Measurements from ENCODE around the gene TMPRSS3. TPM values are rescaled to one million over a fixed set of nuclear protein-coding genes. Genes with fewer than 3 reads are reported as not detected.
A peak's percentile ranks its signal among the peaks of the same experiment; 100 is the strongest.

TMPRSS3 gene
- total RNA-seq, 2 donors from 2014 or later, result 9.8 to 68.6 TPM

DNA sequence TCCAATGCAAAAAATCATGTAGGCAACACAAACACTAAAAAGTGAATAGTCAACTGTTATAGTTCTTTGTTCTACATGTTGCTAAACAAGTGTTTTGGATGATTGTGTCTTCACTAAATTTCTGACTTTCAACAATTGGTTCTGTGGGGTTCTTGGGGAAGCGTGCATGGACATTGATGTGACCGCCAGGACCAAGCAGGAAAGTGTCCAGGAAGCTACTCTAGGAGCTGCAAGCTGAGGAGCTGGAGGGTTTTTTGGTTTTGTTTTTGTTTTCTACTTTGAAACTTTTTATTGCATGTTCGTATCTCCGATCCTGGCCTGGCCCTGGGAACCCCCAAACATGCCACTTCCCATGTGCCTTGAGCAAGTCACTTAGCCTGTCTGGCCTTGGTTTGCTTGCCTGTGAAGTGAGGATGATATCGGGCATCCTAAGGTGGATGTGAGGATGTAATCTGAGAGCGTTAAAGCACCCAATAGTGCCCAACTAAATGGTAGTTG, 8.0 kb downstream of the TMPRSS3 start:
- Mint-ChIP-seq H3K36me3 (peaks cover 19 to 73% of the 10 kb centered on the region in 2 donors), H3K9me3 (peaks cover 0 to 5% of the 10 kb centered on the region in 2 donors), H3K27ac (no peak overlapping the region)
- no peak for DNase-seq (ENCODE audit: low spot score in 2 of 2)
- no peak for ATAC-seq

DNA sequence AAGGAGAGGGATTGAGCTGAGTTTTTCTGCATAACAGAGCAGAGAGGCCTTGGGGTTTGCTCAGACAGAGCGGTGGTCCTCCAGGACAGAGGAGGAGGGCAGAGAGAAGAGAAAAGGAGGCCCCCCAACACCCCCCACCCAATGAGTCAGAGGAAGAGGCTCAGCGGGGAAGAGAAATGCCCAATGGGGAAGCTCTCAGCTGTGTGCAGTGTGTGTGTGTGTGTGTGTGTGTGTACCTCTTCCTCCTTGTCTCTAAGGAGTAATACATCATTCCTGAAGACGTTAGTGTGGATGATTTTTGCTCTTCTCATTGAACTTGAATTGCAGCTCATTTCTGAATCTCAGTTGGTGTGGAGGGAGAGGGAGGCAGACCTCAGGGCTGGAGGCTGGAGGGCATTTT, 8.7 kb downstream of the TMPRSS3 start:
- DNase-seq (ENCODE audit: low spot score in 2 of 2), result no peak

DNA sequence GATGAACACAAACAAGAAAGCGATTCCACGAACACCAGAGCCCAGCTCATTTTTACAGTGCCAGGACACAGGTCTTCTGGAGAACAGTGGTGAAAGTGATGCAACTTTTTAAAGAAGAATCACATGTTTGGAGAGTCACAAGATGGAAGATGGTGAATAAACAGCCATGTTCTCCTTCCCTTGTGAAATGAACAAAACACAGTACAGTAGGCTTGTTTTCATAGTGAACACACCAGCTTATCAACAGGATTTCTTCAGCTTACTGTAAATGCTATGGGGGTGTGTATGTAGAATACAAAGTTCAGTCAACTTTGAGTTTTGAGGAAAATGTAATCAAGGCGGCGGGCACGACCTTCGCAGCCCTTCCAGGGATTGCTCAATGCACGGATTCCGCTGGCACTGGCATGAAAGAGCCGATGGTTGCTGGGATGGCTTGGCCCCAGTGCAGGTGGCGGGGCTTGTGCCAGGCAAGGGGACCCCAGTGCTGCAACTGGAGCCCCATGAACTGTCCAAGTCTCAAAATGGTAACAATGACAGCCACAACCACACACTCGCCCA, 9.7 kb downstream of the TMPRSS3 start:
- peaks cover 19 to 75% of the 10 kb centered on the region in 2 donors for H3K36me3 Mint-ChIP-seq
- peaks cover 4 to 10% of the 10 kb centered on the region in 2 donors for H3K9me3 Mint-ChIP-seq
- DNase-seq (ENCODE audit: low spot score in 2 of 2), result no peak
- no peak overlapping the region for H3K27ac Mint-ChIP-seq
- ATAC-seq, result no peak

More for the DNA sequence above, 8.7 kb downstream of the TMPRSS3 start:
- no peak for ATAC-seq
- Mint-ChIP-seq H3K9me3 (peaks cover 0 to 6% of the 10 kb centered on the region in 2 donors), H3K27ac (peak overlapping the region in 1 of 2 donors; percentile 54), H3K36me3 (peaks cover 19 to 75% of the 10 kb centered on the region in 2 donors)

DNA sequence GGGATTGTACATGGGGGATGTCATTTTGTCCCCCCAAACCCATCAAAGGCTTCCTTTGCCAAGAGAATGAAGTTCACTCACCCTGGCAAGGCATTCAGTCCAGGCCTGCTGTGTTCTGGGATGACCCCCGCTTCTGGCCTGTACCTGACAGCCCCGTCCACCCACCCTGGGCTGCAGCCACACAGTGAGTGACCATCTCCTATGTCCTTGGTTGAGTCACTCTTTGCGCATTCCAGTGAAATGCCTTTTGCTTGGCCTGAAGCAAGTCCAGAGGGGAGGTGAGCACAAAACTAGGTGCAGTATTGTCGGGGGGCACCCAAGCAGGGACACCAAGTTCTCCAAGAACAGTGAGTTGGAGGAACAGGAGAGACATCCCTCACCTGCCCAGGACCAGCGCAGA, 10.2 kb downstream of the TMPRSS3 start:
- ATAC-seq (no peak), DNase-seq (ENCODE audit: low spot score in 2 of 2) (no peak)
- peaks cover 14 to 71% of the 10 kb centered on the region in 2 donors for H3K36me3 Mint-ChIP-seq
- no peak overlapping the region for H3K27ac Mint-ChIP-seq
- peaks cover 4 to 10% of the 10 kb centered on the region in 2 donors for H3K9me3 Mint-ChIP-seq

DNA sequence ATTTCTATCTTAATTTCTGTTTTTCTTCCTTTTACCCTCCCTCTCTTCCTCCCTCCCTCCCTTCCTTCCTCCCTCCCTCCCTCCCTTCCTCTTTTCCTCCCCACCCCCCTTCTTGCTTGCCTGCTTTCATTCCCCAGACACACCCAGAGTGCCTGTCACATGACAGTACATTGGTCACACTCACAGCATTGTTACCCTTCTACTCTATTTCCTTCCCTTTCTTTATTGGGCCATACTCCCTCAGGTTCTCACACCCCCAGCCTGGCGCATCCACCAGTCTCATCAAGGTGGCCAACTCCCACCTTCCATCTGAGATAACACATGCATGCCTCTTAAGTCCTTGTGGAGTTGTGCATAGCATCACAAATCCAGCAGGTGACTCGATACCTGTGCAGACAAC, 10.9 kb downstream of the TMPRSS3 start:
- H3K9me3 Mint-ChIP-seq, result peaks cover 4 to 10% of the 10 kb centered on the region in 2 donors
- no peak for DNase-seq (ENCODE audit: low spot score in 2 of 2)
- peaks cover 11 to 67% of the 10 kb centered on the region in 2 donors for H3K36me3 Mint-ChIP-seq
- H3K27ac Mint-ChIP-seq, result peak overlapping the region in 1 of 2 donors; percentile 10
- no peak for ATAC-seq

DNA sequence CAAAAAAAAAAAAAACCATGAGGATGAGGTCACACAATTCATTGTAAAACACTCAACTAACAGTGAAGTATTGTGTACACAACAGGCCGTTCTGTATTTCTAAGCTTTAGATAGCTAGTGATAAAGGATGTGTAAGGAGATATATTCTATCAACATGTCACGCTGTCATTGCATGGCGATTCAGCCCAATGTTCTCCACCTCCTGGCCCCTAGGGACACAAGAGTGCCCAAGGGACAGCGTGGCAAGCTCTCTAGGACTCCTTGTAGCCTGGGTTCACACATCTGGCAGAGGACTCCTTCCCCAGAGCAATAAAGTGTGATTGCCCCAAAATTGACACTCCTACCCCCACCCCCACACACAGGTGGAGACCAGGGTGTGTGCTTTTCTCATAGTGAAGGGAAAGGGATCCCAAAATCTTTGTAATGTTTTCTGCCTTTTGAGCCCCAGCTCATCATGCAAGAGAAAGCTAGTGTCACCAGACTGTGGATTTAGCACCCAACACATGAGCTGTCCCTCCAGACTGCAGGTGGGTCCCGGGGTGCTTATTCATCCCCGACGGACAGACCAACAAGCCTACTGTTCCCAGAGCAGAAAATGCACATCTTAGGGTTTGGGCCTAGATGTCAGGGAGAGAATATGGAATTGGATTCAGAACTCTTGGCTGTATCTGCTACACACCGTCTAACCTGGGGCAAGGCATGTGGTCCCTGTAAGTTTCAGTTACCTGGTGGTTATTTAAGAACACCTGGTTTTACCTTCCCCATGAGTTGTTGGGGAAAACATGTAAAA, 11.5 kb downstream of the TMPRSS3 start:
- H3K36me3 Mint-ChIP-seq, result peaks cover 11 to 62% of the 10 kb centered on the region in 2 donors
- peaks cover 4 to 10% of the 10 kb centered on the region in 2 donors for H3K9me3 Mint-ChIP-seq
- peak overlapping the region in 1 of 2 donors; percentile 14 for H3K27ac Mint-ChIP-seq
- DNase-seq (ENCODE audit: low spot score in 2 of 2) (no peak), ATAC-seq (no peak)

DNA sequence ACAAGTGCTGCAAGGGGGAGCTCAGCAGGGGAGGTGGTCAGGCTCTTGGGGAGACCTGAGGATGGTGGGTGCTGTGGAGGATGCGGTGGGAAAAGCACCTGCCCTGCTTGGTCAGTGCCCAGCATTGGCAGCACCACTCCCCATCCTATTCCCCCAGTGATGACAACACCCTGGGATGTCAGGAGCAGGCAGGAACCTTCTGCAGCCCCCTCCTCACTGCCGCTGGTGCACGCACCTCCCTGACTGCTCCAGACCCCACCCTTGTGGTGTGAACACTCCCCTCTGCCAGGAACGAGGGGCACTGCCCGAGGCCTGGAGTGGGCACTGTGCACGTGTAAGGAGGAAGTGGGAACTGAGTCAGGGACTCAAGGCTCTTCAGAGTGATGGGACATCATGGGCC, 12.5 kb downstream of the TMPRSS3 start:
- ATAC-seq (no peak), DNase-seq (ENCODE audit: low spot score in 2 of 2) (no peak)
- Mint-ChIP-seq H3K27ac (no peak overlapping the region), H3K9me3 (peaks cover 4 to 10% of the 10 kb centered on the region in 2 donors), H3K36me3 (peaks cover 11 to 52% of the 10 kb centered on the region in 2 donors)

DNA sequence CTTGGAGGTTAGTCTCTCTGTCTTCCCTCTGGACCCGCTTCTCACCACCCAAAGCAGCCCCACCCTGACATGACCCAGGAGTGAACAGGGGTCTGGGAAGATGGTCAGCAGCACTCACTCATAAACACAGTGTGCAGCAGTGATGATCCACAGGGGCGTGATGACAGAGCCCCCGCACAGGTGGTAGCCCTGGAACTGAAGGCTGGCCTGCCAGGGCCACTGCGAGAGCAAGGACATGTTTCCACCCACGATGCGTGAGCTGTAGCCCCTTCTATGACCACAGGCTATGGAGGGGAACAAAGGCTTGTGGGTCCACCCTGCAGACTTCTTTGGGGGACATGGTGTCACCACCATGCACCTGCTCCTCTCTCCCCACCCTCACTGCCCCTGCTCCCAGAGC, 12.9 kb downstream of the TMPRSS3 start:
- peaks cover 11 to 48% of the 10 kb centered on the region in 2 donors for H3K36me3 Mint-ChIP-seq
- no peak for ATAC-seq
- no peak for DNase-seq (ENCODE audit: low spot score in 2 of 2)
- peaks cover 4 to 10% of the 10 kb centered on the region in 2 donors for H3K9me3 Mint-ChIP-seq
- H3K27ac Mint-ChIP-seq, result no peak overlapping the region

DNA sequence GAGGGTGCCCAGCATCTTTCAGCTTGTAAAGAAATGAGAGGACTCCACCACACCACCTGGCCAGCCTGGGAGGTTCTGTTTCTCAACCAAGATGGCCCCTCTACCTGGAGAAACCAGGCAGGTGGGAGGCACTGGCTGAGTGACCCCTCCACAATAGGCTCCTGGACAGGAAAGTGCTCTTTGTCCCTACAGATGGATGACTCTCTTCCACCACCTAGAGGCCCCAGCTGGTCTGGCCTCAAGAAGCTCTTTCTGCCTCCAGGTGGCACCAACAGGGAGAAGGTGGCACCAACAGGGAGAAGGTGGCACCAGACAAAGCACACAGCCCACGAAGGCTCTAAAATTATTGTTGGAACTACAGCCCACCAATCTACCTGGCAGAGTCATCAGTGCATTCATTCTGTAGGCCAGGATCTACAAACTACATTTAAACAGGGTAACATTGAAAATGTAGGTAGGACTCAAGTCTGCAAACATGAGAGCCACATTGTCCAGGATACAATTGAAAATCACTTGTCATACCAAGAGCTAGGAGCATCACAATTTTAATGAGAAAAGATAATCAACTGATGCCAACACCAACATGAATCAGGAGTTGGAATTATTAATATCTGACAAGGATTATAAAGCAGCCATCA, 14.4 kb downstream of the TMPRSS3 start:
- peak; percentile 55 to 93 for ATAC-seq
- Mint-ChIP-seq H3K27ac (peak overlapping the region in 1 of 2 donors; percentile 30), H3K36me3 (peaks cover 11 to 42% of the 10 kb centered on the region in 2 donors), H3K9me3 (peaks cover 4 to 5% of the 10 kb centered on the region in 2 donors)
- DNase-seq (ENCODE audit: low spot score in 2 of 2), result no peak

DNA sequence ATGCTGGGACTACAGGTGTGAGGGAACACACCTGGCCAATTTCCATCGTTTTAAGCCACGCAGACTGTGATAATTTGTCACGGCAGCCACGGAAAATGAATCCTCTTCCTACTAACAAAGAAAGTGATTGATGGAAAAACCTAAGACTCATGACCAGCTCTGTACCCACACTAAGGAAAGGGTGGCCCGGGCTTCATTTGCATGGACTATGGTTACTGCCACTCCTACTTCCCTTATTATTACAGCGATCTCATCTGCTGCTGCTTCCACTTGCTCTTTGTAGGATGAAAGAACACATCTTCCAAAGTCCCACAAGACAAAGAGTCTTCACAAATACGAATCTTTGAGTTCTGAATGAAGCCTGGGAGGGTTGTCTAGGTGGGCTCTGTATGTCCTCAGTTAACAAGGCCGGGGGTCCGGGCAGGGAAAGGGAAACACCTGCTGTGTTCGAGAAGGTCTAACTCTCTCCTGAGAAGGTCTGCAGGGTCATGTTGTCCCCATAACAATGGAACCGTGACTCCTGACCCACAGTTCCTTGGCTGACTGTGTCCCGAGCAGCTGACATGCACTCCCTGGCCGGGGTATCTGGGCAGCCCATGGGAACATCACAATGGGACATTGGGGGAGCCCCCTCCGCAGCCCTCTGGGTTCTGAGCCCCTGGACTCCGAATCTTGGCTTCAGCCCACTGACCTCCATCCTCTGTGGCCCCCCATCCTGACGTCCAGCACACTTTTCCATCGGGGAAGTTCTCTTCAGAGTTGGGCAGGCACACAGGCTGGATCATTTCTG, 16.2 kb downstream of the TMPRSS3 start:
- Mint-ChIP-seq H3K27ac (peak overlapping the region in 1 of 2 donors; percentile 68), H3K36me3 (peaks cover 11 to 33% of the 10 kb centered on the region in 2 donors), H3K9me3 (peaks cover 4 to 5% of the 10 kb centered on the region in 2 donors)
- ATAC-seq (no peak), DNase-seq (ENCODE audit: low spot score in 2 of 2) (no peak)

DNA sequence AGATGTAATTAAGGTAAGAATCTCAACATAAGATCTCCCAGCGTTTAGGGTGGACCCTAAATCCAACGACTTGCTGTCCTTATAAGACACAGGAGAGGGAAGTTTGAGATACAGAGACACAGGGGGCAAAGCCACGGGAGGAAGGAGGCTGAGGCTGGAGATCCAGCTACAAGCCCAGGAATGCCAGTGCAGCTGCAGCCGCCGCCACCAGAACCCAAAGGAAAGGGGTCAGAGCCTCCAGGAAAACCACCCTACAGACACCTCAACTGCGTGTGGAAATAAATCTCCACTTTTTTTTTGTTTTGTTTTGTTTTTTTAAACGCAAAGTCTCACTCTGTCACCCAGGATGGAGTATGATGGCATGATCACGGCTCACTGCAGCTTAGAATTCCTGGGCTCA, 17.4 kb downstream of the TMPRSS3 start:
- Mint-ChIP-seq H3K9me3 (peaks cover 4 to 5% of the 10 kb centered on the region in 2 donors), H3K36me3 (peaks cover 11 to 28% of the 10 kb centered on the region in 2 donors), H3K27ac (no peak overlapping the region)
- ATAC-seq, result no peak
- no peak for DNase-seq (ENCODE audit: low spot score in 2 of 2)

DNA sequence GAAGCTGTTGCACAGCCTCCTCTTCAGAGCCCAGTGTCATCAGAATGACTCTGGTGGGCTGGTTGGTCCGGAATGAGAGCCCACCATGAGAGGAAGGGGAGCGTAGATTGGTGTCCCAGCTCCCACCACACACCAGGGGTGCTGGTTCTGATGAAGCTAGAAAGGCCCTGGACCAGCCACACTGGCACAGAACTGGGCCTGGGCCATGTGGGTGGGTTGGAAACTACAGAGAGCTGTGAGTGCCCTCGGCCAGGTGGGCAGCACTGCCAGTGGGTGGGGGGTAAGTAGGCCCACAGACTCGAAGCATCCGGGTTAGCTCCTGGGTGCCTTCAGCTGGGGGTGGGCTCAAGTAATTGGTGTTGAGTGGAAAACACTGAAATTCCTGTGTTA, 17.9 kb downstream of the TMPRSS3 start:
- Mint-ChIP-seq H3K36me3 (peaks cover 11 to 27% of the 10 kb centered on the region in 2 donors), H3K27ac (peak overlapping the region in 1 of 2 donors; percentile 71), H3K9me3 (peaks cover 4 to 5% of the 10 kb centered on the region in 2 donors)
- ATAC-seq (no peak), DNase-seq (ENCODE audit: low spot score in 2 of 2) (no peak)

DNA sequence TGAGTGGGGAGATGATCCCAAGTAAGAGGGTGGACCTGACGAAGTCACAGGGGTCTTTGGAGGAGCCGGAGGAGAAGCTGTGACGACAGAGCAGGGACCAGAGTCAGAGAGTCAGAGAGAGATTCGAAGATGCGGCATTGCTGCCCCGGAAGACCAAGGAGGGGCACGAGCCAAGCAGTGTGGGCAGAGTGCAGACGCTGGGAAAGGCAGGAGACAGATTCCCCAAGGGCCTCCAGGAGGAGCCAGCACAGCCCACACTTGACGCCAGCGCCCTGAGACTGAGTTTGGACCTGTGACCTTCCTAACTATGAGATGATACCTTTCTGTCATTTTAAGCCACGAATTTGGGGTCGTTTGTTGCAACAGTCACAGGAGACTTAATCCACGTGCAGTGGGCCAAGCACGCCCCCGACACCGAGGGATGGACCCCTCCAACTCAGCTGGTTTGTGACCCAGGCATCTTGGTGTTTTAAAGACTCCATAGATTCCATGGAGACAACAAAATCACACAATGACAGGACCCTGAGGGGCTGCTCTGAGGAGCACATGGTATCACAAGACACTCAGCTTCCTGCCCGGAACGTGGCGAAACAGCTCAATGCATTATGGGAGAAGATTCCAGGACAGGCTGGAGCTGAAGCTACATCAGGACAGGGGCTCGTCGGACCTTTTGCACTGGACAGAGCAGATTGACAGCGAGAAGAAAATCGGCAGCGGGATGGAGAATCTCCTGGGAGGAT, 18.5 kb downstream of the TMPRSS3 start:
- DNase-seq (ENCODE audit: low spot score in 2 of 2), result no peak
- Mint-ChIP-seq H3K36me3 (peaks cover 11 to 22% of the 10 kb centered on the region in 2 donors), H3K9me3 (peaks cover 4 to 5% of the 10 kb centered on the region in 2 donors), H3K27ac (peak overlapping the region in 1 of 2 donors; percentile 71)
- ATAC-seq, result no peak

DNA sequence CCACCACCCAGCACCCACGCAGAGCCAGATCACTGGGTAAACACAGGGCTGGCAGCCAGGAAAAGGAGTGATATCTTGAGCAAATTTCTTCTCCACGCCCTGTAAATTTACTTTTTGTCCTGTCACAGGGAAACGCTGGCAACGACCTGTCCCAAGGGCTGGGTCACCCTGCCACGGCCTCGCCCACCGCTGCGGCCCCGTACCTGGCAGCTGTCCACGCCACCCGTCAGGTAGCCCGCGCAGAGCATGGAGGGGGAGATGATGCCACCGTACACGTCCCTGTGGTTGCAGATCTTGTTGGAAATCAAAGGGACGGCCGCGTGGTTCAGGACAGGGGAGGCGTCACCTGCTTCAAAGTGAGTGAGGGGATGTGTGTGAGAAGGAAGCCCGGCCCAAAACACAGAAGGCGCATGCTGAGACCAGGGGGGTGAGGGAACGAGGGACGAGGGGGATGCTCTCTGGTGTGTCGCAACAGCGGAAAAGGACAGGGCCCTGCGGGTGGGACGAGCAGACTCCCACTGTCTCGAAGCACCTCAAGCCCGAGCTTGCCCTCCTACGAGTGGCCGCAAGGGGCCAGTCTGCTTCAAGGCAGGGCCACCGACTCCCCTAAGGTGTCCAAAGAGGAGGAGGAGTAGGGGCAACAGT, 19.4 kb downstream of the TMPRSS3 start:
- H3K9me3 Mint-ChIP-seq, result peaks cover 0 to under 1% of the 10 kb centered on the region in 2 donors
- H3K36me3 Mint-ChIP-seq, result peaks cover 3 to 21% of the 10 kb centered on the region in 2 donors
- H3K27ac Mint-ChIP-seq, result peak overlapping the region in 1 of 2 donors; percentile 71
- ATAC-seq, result no peak
- DNase-seq (ENCODE audit: low spot score in 2 of 2), result no peak

DNA sequence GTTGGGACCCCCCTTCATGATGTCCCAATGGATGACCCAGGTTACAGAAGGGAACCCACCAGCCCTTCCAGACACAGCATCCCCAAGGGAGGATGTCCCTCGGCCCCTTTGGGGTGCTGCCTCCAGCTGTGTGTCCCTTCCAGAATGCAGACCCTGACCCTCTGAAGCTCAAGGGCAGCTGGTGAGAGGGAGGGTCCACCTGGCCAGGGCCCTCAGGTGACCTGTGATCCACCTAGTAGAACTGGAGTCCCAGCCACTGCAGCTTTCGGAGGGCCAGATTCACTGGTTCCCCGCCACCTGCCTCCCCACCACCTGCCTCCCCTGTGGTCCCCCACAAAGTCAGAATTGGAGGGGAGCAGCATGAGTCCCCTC, 19.9 kb downstream of the TMPRSS3 start:
- Mint-ChIP-seq H3K9me3 (no peaks in the 10 kb centered on the region), H3K27ac (peak overlapping the region in 1 of 2 donors; percentile 71), H3K36me3 (peaks cover 0 to 17% of the 10 kb centered on the region in 2 donors)
- DNase-seq (ENCODE audit: low spot score in 2 of 2) (no peak), ATAC-seq (no peak)
